GM06990 (cell line): ENCODE results near the gene NECAB3.

Experiments
- DNase-seq: peaks from one replicate; pipeline ENCODE4 v3.0.0-alpha.2; 2011; ENCODE audit not compliant: insufficient read length; ENCODE audit errors: extremely low read depth
- H3K27me3 ChIP-seq: replicated peaks from 2 replicates; pipeline ENCODE4 v1.6.0; 2011; ENCODE audit warnings: low read length; ENCODE audit not compliant: control insufficient read depth, insufficient read depth
- H3K36me3 ChIP-seq: 2 replicates; pipeline ENCODE4 v1.5.1; 2011; ENCODE audit warnings: low read length; ENCODE audit not compliant: control insufficient read depth, insufficient read depth
- H3K4me3 ChIP-seq: replicated peaks from 2 replicates; pipeline ENCODE4 v1.5.1; 2011; ENCODE audit warnings: low read depth, mild to moderate bottlenecking, control low read depth, low read length
- TF ChIP-seq, protein P1 (sequence below): IDR thresholded peaks from 2 replicates; pipeline ENCODE4 v1.5.1; 2011; ENCODE audit warnings: low read length, control low read depth, mild to moderate bottlenecking, inconsistent platforms; ENCODE audit not compliant: insufficient read depth, poor library complexity, severe bottlenecking

The NECAB3 gene

DNA sequence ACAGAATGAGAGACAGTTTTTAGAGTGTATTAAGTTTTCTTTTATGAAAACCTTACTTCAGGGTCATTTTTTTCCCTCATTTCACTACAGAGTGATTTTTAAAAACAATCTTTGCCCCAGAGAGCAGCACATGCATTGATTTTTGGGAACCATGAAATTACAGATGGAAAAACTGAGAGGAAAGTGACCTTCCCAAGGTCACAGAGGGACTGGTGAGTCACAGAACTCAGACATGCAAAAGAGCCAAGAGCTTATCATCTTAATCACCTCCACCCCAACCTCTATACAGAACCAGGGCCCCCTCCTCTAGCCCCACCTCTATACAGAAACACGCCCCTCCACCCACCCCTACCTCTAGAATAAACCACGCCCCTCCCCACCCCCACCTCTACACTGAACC, 35.2 kb upstream of the NECAB3 start:
- Histone ChIP-seq H3K36me3 (peaks cover 4% of the 10 kb centered on the region), H3K27me3 (no peaks in the 10 kb centered on the region), H3K4me3 (no peak overlapping the region)
- no peak for DNase-seq
- TF ChIP-seq, protein P1, sequence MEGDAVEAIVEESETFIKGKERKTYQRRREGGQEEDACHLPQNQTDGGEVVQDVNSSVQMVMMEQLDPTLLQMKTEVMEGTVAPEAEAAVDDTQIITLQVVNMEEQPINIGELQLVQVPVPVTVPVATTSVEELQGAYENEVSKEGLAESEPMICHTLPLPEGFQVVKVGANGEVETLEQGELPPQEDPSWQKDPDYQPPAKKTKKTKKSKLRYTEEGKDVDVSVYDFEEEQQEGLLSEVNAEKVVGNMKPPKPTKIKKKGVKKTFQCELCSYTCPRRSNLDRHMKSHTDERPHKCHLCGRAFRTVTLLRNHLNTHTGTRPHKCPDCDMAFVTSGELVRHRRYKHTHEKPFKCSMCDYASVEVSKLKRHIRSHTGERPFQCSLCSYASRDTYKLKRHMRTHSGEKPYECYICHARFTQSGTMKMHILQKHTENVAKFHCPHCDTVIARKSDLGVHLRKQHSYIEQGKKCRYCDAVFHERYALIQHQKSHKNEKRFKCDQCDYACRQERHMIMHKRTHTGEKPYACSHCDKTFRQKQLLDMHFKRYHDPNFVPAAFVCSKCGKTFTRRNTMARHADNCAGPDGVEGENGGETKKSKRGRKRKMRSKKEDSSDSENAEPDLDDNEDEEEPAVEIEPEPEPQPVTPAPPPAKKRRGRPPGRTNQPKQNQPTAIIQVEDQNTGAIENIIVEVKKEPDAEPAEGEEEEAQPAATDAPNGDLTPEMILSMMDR = no peak

DNA sequence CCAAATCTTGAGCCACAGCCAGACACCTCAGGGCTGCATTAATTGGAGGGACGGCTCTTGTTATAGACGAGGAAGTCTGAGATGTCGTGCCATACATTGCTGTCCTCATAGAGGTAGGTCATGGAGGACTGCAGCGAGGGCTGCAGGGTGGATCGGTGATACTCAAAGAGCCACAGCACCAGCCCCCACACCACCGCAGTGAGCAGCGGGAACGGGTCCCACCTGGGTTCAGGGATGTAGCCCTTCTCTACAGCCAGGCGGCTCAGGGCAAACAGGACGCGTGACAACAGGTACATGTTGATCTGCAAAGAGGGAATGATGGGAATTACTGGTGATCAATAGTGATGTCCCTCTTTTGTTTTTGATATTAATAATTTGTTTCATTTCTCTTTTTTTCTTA, 33.4 kb upstream of the NECAB3 start:
- Histone ChIP-seq H3K4me3 (no peak overlapping the region), H3K27me3 (no peaks in the 10 kb centered on the region), H3K36me3 (peaks cover 4% of the 10 kb centered on the region)
- TF ChIP-seq, protein P1 = no peak
- no peak for DNase-seq

DNA sequence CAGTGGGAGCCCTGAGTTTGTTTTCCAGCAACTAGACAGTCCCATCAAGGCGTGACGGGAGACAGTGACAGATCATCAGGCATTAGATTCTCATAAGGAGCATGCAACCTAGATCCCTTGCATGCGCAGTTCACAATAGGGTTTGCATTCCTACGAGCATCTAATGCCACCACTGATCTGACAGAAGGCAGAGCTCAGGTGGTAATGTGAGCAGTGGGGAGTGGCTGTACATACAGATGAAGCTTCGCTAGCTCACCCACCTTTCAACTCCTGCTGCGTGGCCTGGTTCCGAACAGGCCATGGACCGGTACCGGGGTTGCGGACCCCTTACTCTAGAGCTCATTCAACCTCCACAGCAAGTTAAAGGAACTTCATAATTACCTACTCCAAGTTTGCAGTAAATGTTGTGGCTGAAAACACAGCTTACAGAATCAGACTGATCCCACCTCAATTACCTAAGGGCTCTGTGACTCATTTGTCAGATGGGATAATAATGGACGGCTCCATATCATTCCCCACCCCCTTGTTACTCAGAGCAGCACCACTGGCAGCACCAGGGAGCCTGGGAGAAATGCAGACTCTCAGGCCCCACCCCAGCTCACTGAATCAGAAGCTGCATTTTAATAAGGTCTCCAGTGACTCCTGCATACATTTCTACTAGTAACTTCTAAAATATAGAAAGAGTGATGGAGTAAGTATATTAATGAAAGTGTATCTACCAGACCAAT, 30.1 kb upstream of the NECAB3 start:
- Histone ChIP-seq H3K36me3 (peaks cover 4% of the 10 kb centered on the region), H3K4me3 (no peak overlapping the region), H3K27me3 (no peaks in the 10 kb centered on the region)
- no peak for DNase-seq
- TF ChIP-seq, protein P1 = no peak

DNA sequence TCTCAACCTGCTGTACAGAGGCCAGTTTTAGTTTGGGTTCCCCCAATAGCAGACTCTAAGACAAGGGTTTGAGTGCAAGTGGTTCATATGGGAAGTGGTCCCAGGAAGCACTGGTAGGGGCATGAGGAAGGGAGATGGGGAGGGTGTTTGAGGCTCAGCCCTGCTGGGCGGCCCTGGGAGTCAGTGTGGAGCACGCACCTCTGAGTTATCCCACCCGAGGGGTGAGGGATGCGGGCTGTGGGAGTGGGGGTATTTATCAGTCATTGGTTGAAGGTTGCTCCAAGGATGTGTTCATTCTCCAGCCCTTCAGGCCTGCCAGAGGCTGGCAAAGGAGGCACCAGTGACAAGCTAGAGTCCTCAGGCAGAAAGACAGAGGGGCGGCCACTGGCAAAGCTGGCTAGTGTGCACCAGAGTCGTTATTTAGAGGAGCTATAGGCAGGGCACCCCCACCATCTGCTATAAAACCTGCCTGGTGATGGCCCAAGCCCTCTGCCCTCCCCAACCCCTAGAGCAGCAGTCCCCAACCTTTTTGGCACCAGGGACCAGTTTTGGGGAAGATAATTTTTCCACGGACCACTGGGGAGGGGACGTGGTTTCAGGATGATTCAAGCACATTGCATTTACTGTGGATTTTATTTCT, 29.4 kb upstream of the NECAB3 start:
- TF ChIP-seq, protein P1 = no peak
- no peak for DNase-seq
- H3K4me3 ChIP-seq = no peak overlapping the region
- no peaks in the 10 kb centered on the region for H3K27me3 ChIP-seq
- H3K36me3 ChIP-seq = peaks cover 4% of the 10 kb centered on the region

DNA sequence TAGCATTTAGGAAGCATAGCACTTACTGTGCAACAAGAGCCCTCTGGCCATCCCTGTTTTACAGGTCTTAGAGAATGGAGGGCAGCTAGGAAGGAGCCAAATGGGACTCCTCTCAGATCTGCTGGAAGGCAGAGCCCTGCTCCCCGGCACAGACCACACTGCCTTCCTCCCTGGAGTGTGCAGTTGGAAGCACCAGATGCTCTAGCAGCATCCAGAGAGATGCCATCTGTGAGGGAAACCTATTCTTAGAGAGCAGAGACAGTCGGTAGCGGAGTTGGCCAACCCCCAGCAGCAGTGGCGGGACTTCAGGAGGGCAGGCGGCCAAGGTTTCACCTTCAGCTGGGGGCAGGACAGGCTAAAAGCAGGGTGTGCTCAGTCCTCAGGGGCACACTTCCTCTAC, 28.6 kb upstream of the NECAB3 start:
- DNase-seq = no peak
- Histone ChIP-seq H3K27me3 (no peaks in the 10 kb centered on the region), H3K4me3 (no peak overlapping the region), H3K36me3 (peaks cover 4% of the 10 kb centered on the region)
- TF ChIP-seq, protein P1 = no peak
